SHP77 (cell line): ENCODE results near the gene DHODH.
"Not testable (repeated sequence)": the region's sequence is repeated elsewhere in the genome, so short reads cannot be mapped to it uniquely, and the experiment has no call there.

Experiments used
- DNase-seq, 2 experiments: peaks; one replicate each; lab custom pipeline; 2025; lab: John Stamatoyannopoulos, UW

Gene DHODH

GRCh38 chr16:72054254-72054847 is 45.8 kb downstream of the DHODH start, which contains the start of gene HP:
Gene HP (plus strand): TSS chr16:72054505. CDS start chr16:72054653, 148 bp downstream.
- DNase-seq = not testable (repeated sequence)

GRCh38 chr16:72055911-72056310 is 47.4 kb downstream of the DHODH start:
- no peak for DNase-seq

DNA sequence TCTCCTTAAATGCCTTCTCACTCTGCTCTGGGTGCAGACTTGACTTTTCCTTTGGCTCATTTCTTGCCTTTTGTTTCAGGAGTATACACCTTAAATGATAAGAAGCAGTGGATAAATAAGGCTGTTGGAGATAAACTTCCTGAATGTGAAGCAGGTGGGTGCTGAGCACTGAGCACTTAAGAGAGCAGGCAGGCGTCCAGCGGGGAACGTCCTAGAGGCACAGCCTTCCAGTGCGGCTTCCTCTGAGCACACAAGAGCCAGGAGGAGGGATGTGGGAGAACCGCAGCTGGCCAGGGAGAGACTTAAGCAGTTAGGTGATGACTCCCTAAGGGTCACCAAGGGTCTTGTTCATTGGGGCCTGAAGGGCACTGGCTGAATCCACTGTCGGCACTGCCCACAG is 48.8 kb downstream of the DHODH start:
- not testable (repeated sequence) for DNase-seq

- not testable (repeated sequence) for DNase-seq
These were observed 50.5 kb downstream of the DHODH start for GRCh38 chr16:72059060-72059459.

GRCh38 chr16:72060405-72060804 is 51.9 kb downstream of the DHODH start:
- DNase-seq = no peak

GRCh38 chr16:72061564-72061963 is 53.0 kb downstream of the DHODH start:
- DNase-seq = no peak

- DNase-seq = no peak
These were observed 55.9 kb downstream of the DHODH start for GRCh38 chr16:72064361-72064894.

- DNase-seq = peak in 1 of 2 experiments; percentile 30
These were observed 58.2 kb downstream of the DHODH start for GRCh38 chr16:72066747-72067146.

- no peak for DNase-seq
These were observed 60.4 kb downstream of the DHODH start for GRCh38 chr16:72068930-72069329.

- no peak for DNase-seq
These were observed 64.2 kb downstream of the DHODH start for GRCh38 chr16:72072514-72073342.

DNA sequence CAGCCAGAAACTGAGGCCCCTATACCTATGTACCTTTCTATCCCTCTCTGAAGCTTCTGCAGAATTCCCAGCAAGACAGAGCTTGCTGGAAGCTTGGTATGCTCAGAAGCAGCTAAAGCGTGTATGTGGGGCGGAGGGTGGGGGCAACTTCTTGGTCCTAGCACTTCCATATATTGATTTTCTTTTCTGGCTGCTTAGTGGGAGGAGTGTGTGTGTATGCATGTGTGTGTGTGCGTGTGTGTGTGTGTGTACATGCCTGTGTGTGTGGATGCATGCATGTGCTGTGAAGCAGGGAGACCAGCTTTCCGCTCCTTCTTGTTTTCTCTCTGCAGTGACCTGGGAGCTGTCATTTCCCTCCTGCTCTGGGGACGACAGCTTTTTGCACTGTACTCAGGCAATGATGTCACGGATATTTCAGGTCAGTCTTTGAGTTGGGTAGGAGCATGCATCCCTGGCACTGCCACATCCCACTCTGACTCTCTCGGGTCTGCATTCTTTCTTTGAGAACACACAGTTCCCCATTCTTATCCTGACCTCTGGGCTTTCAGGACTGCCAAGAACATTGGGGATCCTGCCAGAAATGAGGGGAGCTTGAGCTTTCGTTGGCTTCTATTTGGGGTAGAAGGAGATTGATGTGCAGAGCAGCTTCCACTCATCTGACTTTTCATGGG is 65.2 kb downstream of the DHODH start:
- no peak for DNase-seq

DNA sequence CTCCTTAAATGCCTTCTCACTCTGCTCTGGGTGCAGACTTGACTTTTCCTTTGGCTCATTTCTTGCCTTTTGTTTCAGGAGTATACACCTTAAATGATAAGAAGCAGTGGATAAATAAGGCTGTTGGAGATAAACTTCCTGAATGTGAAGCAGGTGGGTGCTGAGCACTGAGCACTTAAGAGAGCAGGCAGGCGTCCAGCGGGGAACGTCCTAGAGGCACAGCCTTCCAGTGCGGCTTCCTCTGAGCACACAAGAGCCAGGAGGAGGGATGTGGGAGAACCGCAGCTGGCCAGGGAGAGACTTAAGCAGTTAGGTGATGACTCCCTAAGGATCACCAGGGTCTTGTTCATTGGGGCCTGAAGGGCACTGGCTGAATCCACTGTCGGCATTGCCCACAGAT is 66.5 kb downstream of the DHODH start:
- not testable (repeated sequence) for DNase-seq
